SK-N-SH treated with all-trans-retinoic acid at 6 μM for 48 hours (cell line): ENCODE data around the gene SP110.

Experiments
- ATAC-seq: fragments of 200-7000 bp; cut with Tn5 transposase; 3 replicates; pipeline ENCODE4 v1.9.1; 2020; ENCODE audit warnings: mild to moderate bottlenecking, moderate library complexity
- ARNTL ChIP-seq: fragments of 450-650 bp; formaldehyde crosslinking; IDR thresholded peaks from 2 replicates; pipeline ENCODE4 v1.5.0; 2020; ENCODE audit warnings: low read depth, mild to moderate bottlenecking, moderate library complexity, borderline replicate concordance
- BACH2 ChIP-seq: fragments of 250-450 bp; sonication (Bioruptor Pico); IDR thresholded peaks from 2 replicates; pipeline ENCODE4 v1.9.0; 2021; ENCODE audit warnings: mild to moderate bottlenecking, borderline replicate concordance
- CREB5 ChIP-seq: fragments of 250-450 bp; sonication (Bioruptor Pico); IDR thresholded peaks from 2 replicates; pipeline ENCODE4 v1.5.1; 2020; ENCODE audit warnings: low read depth, mild to moderate bottlenecking, moderate library complexity
- CSDC2 ChIP-seq: fragments of 250-450 bp; sonication (Bioruptor Pico); IDR thresholded peaks from 2 replicates; pipeline ENCODE4 v1.5.0; 2020; ENCODE audit warnings: mild to moderate bottlenecking, moderate library complexity
- ESRRG ChIP-seq: fragments of 250-450 bp; sonication (Bioruptor Pico); IDR thresholded peaks from 2 replicates; pipeline ENCODE4 v1.6.1; 2021; ENCODE audit warnings: mild to moderate bottlenecking
- ISL1 ChIP-seq: fragments of 250-450 bp; sonication (Bioruptor Pico); IDR thresholded peaks from 2 replicates; pipeline ENCODE4 v2.1.2; 2022; ENCODE audit warnings: mild to moderate bottlenecking, moderate library complexity
- OSR1 ChIP-seq: fragments of 250-450 bp; sonication (Bioruptor Pico); IDR thresholded peaks from 2 replicates; pipeline ENCODE4 v1.8.0; 2022; ENCODE audit warnings: moderate library complexity, mild to moderate bottlenecking, inconsistent platforms
- PPARA ChIP-seq: fragments of 250-450 bp; sonication (Bioruptor Pico); IDR thresholded peaks from 2 replicates; pipeline ENCODE4 v1.5.0; 2020; ENCODE audit warnings: mild to moderate bottlenecking, borderline replicate concordance
- RARB ChIP-seq: fragments of 250-450 bp; sonication (Bioruptor Pico); IDR thresholded peaks from 2 replicates; pipeline ENCODE4 v1.8.0; 2021; ENCODE audit warnings: mild to moderate bottlenecking, moderate library complexity
- SNAI2 ChIP-seq: fragments of 250-450 bp; sonication (Bioruptor Pico); IDR thresholded peaks from 2 replicates; pipeline ENCODE4 v1.5.0; 2020; ENCODE audit warnings: mild to moderate bottlenecking, moderate library complexity
- TCF4 ChIP-seq: fragments of 250-450 bp; sonication (Bioruptor Pico); IDR thresholded peaks from 2 replicates; pipeline ENCODE4 v1.8.0; 2021; ENCODE audit warnings: mild to moderate bottlenecking, moderate library complexity, borderline replicate concordance
- TOX ChIP-seq: fragments of 250-450 bp; sonication (Bioruptor Pico); IDR thresholded peaks from 2 replicates; pipeline ENCODE4 v1.8.0; 2021; ENCODE audit warnings: mild to moderate bottlenecking, moderate library complexity, borderline replicate concordance
- ZC3H10 ChIP-seq: fragments of 250-450 bp; sonication (Bioruptor Pico); IDR thresholded peaks from 2 replicates; pipeline ENCODE4 v1.5.1; 2021; ENCODE audit warnings: mild to moderate bottlenecking, moderate library complexity
- ZFP3 ChIP-seq: fragments of 250-450 bp; sonication (Bioruptor Pico); IDR thresholded peaks from 2 replicates; pipeline ENCODE4 v1.5.0; 2020; ENCODE audit warnings: mild to moderate bottlenecking, moderate library complexity
- ZFP30 ChIP-seq: fragments of 450-650 bp; formaldehyde crosslinking; IDR thresholded peaks from 2 replicates; pipeline ENCODE4 v1.5.0; 2022; ENCODE audit warnings: mild to moderate bottlenecking, moderate library complexity
- ZNF565 ChIP-seq: fragments of 450-650 bp; formaldehyde crosslinking; conservative IDR thresholded peaks from 2 replicates; pipeline ENCODE4 v1.5.0; 2020; ENCODE audit warnings: low read depth, mild to moderate bottlenecking, moderate library complexity
- ZNF70 ChIP-seq: fragments of 450-650 bp; formaldehyde crosslinking; IDR thresholded peaks from 2 replicates; pipeline ENCODE4 v1.5.0; 2020; ENCODE audit warnings: mild to moderate bottlenecking, moderate library complexity
- ZNF8 ChIP-seq: fragments of 450-650 bp; formaldehyde crosslinking; IDR thresholded peaks from 2 replicates; pipeline ENCODE4 v1.5.0; 2020; ENCODE audit warnings: mild to moderate bottlenecking, moderate library complexity
- TF ChIP-seq, protein P1 (sequence below): fragments of 250-450 bp; sonication (Bioruptor Pico); IDR thresholded peaks from 2 replicates; pipeline ENCODE4 v1.5.1; 2021; ENCODE audit warnings: mild to moderate bottlenecking, moderate library complexity
- TF ChIP-seq, protein P2 (sequence below): fragments of 250-450 bp; sonication (Bioruptor Pico); IDR thresholded peaks from 2 replicates; pipeline ENCODE4 v1.5.0; 2020; ENCODE audit warnings: mild to moderate bottlenecking, moderate library complexity
- TF ChIP-seq, protein P3 (sequence below): fragments of 250-450 bp; sonication (Bioruptor Pico); IDR thresholded peaks from 2 replicates; pipeline ENCODE4 v1.8.0; 2021; ENCODE audit warnings: low read depth, mild to moderate bottlenecking, moderate library complexity, borderline replicate concordance

Gene SP110

DNA sequence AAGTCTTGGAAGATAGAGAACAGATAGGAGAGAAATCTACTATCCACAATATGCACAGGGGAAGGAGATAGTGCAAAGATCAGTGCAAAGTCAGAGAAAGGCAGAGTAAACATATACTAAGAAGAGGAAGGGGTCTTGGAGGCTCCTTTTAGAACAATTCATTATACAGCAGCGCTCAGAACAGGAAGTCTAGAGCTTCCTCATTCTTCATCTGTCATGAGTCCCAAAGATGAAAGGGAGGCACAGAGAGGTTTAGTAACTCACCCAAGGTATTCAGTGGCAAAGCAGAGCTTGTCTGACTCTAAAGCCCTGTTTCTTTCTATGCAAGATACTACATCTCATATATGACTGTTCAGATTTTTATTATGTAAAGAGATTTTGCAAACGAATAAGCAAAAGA, 1.4 kb downstream of the SP110 start:
- ATAC-seq, result no peak
- TF ChIP-seq ZNF8 (CRISPR knock-in tag), result no peak
- no peak for TF ChIP-seq ZC3H10 (CRISPR knock-in tag)
- TF ChIP-seq, all 23 proteins: peak for 0

DNA sequence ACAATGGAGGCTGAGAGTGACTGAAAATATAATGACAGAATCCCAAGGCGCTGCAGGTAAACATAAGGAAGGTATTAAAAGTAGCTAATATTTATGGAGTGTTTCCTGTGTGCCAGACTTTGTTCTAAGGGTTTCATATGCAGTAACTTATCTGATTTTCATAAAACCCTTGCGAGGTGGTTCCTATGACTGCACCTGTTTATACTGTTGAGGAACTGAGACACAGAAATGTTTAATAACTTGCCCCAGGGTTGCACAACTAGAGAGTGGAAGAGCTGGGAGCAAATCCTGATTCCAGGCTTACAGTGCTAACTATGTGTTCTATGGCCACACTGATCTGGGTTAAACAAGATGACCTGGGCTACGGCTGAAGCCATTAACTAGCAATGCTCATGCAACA, 2.4 kb downstream of the SP110 start:
- TF ChIP-seq OSR1 (CRISPR knock-in tag) (no peak), SNAI2 (CRISPR knock-in tag) (no peak), CREB5 (CRISPR knock-in tag) (no peak), ZNF70 (no peak), CSDC2 (CRISPR knock-in tag) (no peak), ZNF8 (CRISPR knock-in tag) (no peak), RARB (CRISPR knock-in tag) (no peak), TCF4 (CRISPR knock-in tag) (no peak), ZFP3 (CRISPR knock-in tag) (no peak)
- TF ChIP-seq, protein P1, sequence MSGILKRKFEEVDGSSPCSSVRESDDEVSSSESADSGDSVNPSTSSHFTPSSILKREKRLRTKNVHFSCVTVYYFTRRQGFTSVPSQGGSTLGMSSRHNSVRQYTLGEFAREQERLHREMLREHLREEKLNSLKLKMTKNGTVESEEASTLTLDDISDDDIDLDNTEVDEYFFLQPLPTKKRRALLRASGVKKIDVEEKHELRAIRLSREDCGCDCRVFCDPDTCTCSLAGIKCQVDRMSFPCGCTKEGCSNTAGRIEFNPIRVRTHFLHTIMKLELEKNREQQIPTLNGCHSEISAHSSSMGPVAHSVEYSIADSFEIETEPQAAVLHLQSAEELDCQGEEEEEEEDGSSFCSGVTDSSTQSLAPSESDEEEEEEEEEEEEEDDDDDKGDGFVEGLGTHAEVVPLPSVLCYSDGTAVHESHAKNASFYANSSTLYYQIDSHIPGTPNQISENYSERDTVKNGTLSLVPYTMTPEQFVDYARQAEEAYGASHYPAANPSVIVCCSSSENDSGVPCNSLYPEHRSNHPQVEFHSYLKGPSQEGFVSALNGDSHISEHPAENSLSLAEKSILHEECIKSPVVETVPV (CRISPR knock-in tag), result no peak
- TF ChIP-seq, all 23 proteins: peak for 0
- no peak for ATAC-seq

GRCh38 chr2:230216489-230216888, 3.3 kb downstream of the SP110 start:
- no peak for ATAC-seq
- TF ChIP-seq ZFP30, result no peak
- no peak for TF ChIP-seq ARNTL
- TF ChIP-seq OSR1 (CRISPR knock-in tag), result no peak
- TF ChIP-seq ZNF565, result no peak
- no peak for TF ChIP-seq SNAI2 (CRISPR knock-in tag)
- TF ChIP-seq BACH2 (CRISPR knock-in tag), result no peak
- no peak for TF ChIP-seq ISL1
- TF ChIP-seq ZC3H10 (CRISPR knock-in tag), result no peak
- TF ChIP-seq CREB5 (CRISPR knock-in tag), result no peak
- no peak for TF ChIP-seq ZNF8 (CRISPR knock-in tag)
- TF ChIP-seq TCF4 (CRISPR knock-in tag), result no peak
- TF ChIP-seq TOX, result no peak
- no peak for TF ChIP-seq ZNF70
- no peak for TF ChIP-seq RARB (CRISPR knock-in tag)

- no peak for ATAC-seq
- TF ChIP-seq BACH2 (CRISPR knock-in tag) (no peak), ESRRG (CRISPR knock-in tag) (no peak), ZNF70 (no peak), PPARA (no peak), ISL1 (no peak), ZFP30 (no peak)
- TF ChIP-seq, protein P2, sequence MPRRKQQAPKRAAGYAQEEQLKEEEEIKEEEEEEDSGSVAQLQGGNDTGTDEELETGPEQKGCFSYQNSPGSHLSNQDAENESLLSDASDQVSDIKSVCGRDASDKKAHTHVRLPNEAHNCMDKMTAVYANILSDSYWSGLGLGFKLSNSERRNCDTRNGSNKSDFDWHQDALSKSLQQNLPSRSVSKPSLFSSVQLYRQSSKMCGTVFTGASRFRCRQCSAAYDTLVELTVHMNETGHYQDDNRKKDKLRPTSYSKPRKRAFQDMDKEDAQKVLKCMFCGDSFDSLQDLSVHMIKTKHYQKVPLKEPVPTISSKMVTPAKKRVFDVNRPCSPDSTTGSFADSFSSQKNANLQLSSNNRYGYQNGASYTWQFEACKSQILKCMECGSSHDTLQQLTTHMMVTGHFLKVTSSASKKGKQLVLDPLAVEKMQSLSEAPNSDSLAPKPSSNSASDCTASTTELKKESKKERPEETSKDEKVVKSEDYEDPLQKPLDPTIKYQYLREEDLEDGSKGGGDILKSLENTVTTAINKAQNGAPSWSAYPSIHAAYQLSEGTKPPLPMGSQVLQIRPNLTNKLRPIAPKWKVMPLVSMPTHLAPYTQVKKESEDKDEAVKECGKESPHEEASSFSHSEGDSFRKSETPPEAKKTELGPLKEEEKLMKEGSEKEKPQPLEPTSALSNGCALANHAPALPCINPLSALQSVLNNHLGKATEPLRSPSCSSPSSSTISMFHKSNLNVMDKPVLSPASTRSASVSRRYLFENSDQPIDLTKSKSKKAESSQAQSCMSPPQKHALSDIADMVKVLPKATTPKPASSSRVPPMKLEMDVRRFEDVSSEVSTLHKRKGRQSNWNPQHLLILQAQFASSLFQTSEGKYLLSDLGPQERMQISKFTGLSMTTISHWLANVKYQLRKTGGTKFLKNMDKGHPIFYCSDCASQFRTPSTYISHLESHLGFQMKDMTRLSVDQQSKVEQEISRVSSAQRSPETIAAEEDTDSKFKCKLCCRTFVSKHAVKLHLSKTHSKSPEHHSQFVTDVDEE (CRISPR knock-in tag), result no peak
- TF ChIP-seq, protein P3, sequence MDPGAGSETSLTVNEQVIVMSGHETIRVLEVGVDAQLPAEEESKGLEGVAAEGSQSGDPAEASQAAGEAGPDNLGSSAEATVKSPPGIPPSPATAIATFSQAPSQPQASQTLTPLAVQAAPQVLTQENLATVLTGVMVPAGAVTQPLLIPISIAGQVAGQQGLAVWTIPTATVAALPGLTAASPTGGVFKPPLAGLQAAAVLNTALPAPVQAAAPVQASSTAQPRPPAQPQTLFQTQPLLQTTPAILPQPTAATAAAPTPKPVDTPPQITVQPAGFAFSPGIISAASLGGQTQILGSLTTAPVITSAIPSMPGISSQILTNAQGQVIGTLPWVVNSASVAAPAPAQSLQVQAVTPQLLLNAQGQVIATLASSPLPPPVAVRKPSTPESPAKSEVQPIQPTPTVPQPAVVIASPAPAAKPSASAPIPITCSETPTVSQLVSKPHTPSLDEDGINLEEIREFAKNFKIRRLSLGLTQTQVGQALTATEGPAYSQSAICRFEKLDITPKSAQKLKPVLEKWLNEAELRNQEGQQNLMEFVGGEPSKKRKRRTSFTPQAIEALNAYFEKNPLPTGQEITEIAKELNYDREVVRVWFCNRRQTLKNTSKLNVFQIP (CRISPR knock-in tag), result no peak
Measured at GRCh38 chr2:230209422-230210051, 10.2 kb downstream of the SP110 start.
